Smooth muscle cell (in vitro differentiated cells): Measurements from ENCODE around the gene GNL3. TPM values are rescaled to one million over a fixed set of nuclear protein-coding genes. Genes with fewer than 3 reads are reported as not detected.

Experiments
- DNase-seq: peaks from one replicate; lab custom pipeline; 2025; ENCODE audit not compliant: unreplicated experiment; lab: John Stamatoyannopoulos, UW
- H2AFZ ChIP-seq: fragments of 200-600 bp; sonication (generic); 2 replicates; pipeline ENCODE4 v1.6.0; 2016; ENCODE audit warnings: antibody characterized with exemption, low read depth, mild to moderate bottlenecking
- H3F3A ChIP-seq: fragments of 200-600 bp; sonication (generic); 2 replicates; pipeline ENCODE4 v1.6.0; 2017; ENCODE audit warnings: antibody characterized with exemption, low read depth
- H3K27ac ChIP-seq: fragments of 200-600 bp; sonication (generic); 2 replicates; pipeline ENCODE4 v1.5.1; 2016; ENCODE audit warnings: low read depth, mild to moderate bottlenecking
- H3K27me3 ChIP-seq: fragments of 200-600 bp; sonication (generic); 2 replicates; pipeline ENCODE4 v1.6.1; 2016; ENCODE audit warnings: low read depth, mild to moderate bottlenecking
- H3K36me3 ChIP-seq: fragments of 200-600 bp; sonication (generic); 2 replicates; pipeline ENCODE4 v1.5.1; 2016; ENCODE audit warnings: low read depth
- H3K4me1 ChIP-seq: fragments of 200-600 bp; sonication (generic); 2 replicates; pipeline ENCODE4 v1.5.1; 2016; ENCODE audit warnings: low read depth
- H3K4me2 ChIP-seq: fragments of 200-600 bp; sonication (generic); 2 replicates; pipeline ENCODE4 v1.6.0; 2016; ENCODE audit warnings: mild to moderate bottlenecking
- H3K4me3 ChIP-seq: fragments of 200-600 bp; sonication (generic); 2 replicates; pipeline ENCODE4 v1.5.1; 2016; ENCODE audit warnings: mild to moderate bottlenecking
- H3K79me2 ChIP-seq: fragments of 200-600 bp; sonication (generic); 2 replicates; pipeline ENCODE4 v1.6.0; 2016; ENCODE audit warnings: low read depth, mild to moderate bottlenecking
- H3K9ac ChIP-seq: fragments of 200-600 bp; sonication (generic); 2 replicates; pipeline ENCODE4 v1.6.0; 2016; ENCODE audit warnings: low read depth
- H3K9me3 ChIP-seq: fragments of 200-600 bp; sonication (generic); replicated peaks from 2 replicates; pipeline ENCODE4 v1.5.1; 2016; ENCODE audit warnings: low read depth
- H4K20me1 ChIP-seq: fragments of 200-600 bp; sonication (generic); 2 replicates; pipeline ENCODE4 v1.6.0; 2016; ENCODE audit warnings: low read depth
- CTCF ChIP-seq: fragments of 200-600 bp; sonication (generic); IDR thresholded peaks from 2 replicates; pipeline ENCODE4 v1.5.1; 2017; ENCODE audit warnings: borderline replicate concordance, mild to moderate bottlenecking, antibody characterized with exemption; ENCODE audit not compliant: insufficient read depth, poor library complexity, severe bottlenecking
- WGBS: methylation state at CpG from one replicate; pipeline ENCODE4 v1.1.7; 2016; ENCODE audit warnings: low lambda C conversion rate; 5-methylcytosine and 5-hydroxymethylcytosine counted together
- polyA plus RNA-seq: library from polyadenylated mRNA; unstranded; fragments of >200 nt; fragmentation: Nextera tagmentation; extraction: Ambion mirVana; gene quantifications from 2 replicates; pipeline ENCODE4 v1.2.1, GENCODE V29; 2016
- total RNA-seq: library from RNA; depleted of rRNA; stranded (reverse); fragments of >200 nt; gene quantifications from 2 replicates; pipeline ENCODE4 v1.2.3, GENCODE V29; 2014

GNL3 gene
- total and polyA plus RNA-seq, 2 experiments from 2014 or later = 106 to 131 TPM

GRCh38 chr3:52712291-52713212 lies 26.7 kb downstream of the GNL3 start:
- Histone ChIP-seq H3K36me3 (peaks cover 4% of the 10 kb centered on the region), H3K9ac (no peak overlapping the region), H3K27ac (no peak overlapping the region), H3F3A (peaks cover 10% of the 10 kb centered on the region), H3K4me2 (no peak overlapping the region), H3K4me3 (no peak overlapping the region), H4K20me1 (peaks cover 8% of the 10 kb centered on the region), H3K4me1 (peaks cover 8% of the 10 kb centered on the region), H2AFZ (no peak overlapping the region), H3K9me3 (no peaks in the 10 kb centered on the region), H3K79me2 (peaks cover 6% of the 10 kb centered on the region), H3K27me3 (no peaks in the 10 kb centered on the region)
- no peak for DNase-seq
- WGBS = 95% methylated on average over 17 of the region's 17 CpGs
- TF ChIP-seq CTCF = no peak

GRCh38 chr3:52714335-52715302 lies 28.8 kb downstream of the GNL3 start:
- peak overlapping the region; percentile 26 for H3K4me3 ChIP-seq
- no peaks in the 10 kb centered on the region for H3K9me3 ChIP-seq
- no peaks in the 10 kb centered on the region for H4K20me1 ChIP-seq
- peaks cover 8% of the 10 kb centered on the region for H3K36me3 ChIP-seq
- H3K9ac ChIP-seq = no peak overlapping the region
- no peak for DNase-seq
- H3K79me2 ChIP-seq = no peaks in the 10 kb centered on the region
- peak overlapping the region; percentile 73 for H3K4me2 ChIP-seq
- no peak overlapping the region for H3K27ac ChIP-seq
- peaks cover 10% of the 10 kb centered on the region for H3F3A ChIP-seq
- peaks cover 7% of the 10 kb centered on the region for H3K4me1 ChIP-seq
- 19% methylated on average over 38 of the region's 39 CpGs for WGBS
- H2AFZ ChIP-seq = no peak overlapping the region
- no peak for TF ChIP-seq CTCF
- no peaks in the 10 kb centered on the region for H3K27me3 ChIP-seq

GRCh38 chr3:52715714-52716305 lies 30.0 kb downstream of the GNL3 start:
- 94% methylated on average over 11 of the region's 11 CpGs for WGBS
- Histone ChIP-seq H3K9me3 (no peaks in the 10 kb centered on the region), H3K79me2 (no peaks in the 10 kb centered on the region), H3K4me3 (no peak overlapping the region), H4K20me1 (no peaks in the 10 kb centered on the region), H3F3A (peaks cover 2% of the 10 kb centered on the region), H2AFZ (no peak overlapping the region), H3K36me3 (peaks cover 12% of the 10 kb centered on the region), H3K27me3 (no peaks in the 10 kb centered on the region), H3K27ac (no peak overlapping the region), H3K9ac (no peak overlapping the region), H3K4me1 (peaks cover 7% of the 10 kb centered on the region), H3K4me2 (no peak overlapping the region)
- no peak for DNase-seq
- TF ChIP-seq CTCF = no peak
